ENCODE data around the gene PCYT2.

The PCYT2 gene

DNA sequence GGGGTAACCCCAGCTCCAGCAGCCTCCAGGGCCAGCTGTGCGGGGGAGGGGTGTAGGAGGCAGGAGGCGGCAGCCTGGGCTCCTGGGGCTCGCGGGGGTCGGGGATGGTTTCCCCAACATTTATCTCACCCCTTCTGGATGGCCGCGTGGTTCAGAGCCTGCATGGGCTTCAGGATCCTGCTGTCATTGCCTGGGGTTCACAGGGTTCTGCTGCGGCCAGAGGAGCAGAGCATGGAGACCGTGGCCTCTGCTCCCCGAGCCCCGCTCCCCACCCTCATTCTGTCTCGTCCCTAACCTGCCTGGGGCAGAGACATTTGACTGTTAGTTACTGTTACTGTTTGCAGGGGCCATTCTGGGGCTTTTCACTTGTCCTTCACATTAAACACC is 31.0 kb upstream of the PCYT2 start:
- DNase-seq = no peak

DNA sequence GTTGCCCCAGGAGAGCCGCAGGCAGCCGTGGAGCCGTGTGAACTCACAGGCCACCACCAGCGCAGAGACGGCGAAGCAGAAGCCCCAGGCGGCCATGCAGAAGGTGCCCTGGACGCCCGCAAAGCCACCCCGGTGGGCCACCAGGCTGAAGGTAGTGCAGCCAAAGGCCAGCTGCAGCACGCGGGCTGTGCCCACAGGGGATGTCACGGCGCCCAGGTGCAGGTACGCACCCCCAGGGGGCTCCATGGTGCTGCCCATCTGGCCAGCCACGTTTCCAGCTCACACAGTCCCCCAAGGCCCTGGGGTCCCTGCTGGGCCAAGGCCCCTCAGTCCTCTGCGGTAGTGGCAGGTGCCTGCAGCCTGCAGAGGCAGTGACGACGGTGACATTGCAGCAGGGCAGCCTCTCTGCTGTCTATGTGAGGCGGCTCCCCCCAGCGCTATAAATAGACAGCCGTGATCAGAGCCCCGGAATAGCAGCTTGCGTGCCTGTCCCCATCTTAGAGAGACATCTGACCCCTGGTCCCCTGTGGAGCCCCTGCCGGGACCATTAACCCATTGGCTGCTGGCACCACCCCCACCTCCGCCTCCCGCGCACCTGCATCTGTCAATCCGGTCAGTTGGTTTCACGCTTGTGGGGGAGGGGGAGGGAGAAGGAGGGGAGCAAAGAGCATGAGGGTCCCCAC is 30.4 kb upstream of the PCYT2 start:
- no peak for DNase-seq

DNA sequence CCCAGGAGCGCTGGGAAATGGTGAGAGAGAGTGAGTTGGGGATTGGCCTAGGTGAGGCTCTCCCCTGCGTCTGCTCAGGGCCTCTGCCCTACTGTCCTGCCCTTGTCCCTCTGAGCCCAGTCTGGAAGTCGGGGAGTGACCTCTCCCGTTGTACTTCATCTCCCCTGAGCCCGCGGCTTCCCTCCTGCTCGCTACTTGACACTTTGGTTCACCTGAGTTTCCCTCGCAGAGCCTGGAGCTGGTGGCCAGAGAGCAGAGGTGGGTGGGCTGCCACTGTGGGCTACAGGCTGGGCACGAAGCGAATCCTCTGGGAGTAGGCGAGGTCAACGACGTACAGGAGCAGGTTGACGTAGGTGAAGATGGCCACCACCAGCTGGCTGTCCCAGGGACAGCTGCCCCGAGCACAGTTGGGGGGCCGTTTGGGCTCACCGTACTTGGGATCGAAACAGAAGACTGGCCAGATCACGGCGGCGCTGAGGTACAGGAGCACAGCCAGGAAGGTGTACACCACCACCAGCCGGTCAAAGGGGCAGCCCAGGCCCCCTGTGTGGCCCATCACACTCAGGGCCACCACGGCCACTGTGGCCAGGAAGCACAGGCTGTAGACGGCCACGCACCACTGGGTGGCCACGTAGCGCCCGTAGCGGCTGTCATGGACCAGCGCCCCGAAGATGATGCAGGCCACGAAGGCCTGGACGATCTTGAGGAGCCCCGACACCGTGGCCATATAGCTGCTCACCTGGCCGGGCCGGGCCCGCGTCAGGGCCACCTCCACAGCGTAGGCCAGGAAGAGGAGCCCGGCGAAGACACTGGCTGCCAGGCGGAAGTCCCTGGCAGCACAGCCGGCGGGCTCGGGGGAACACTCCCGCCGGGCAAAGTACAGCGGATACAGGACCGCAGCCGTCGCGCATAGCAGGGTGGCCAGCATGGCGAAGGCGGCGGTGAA is 29.6 kb upstream of the PCYT2 start:
- DNase-seq = no peak

DNA sequence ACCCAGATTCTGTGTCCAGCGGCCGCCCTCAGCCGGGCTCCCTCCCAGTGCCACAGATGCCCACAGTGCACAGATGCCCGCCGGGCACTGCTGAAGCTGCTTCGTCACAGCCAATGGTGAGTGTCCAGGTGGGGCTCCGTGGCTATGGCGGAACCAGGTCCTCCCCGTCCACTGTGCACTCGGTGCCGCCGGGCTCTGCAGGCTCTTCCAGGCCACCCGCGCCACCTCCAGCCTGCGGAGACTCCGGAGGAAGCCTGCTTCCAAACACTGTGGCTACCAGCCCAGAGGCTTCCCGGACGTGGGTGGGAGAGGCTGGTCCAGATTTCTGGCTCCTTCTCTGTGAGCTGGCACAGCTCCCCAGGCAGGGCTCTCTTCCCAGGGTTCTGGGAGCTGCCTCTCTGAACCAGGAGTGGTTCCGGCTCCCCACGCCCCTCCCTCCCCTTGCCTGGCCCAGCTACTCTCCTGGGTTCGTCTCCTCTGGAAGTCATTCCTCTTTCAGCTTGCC is 28.7 kb upstream of the PCYT2 start:
- DNase-seq = no peak

DNA sequence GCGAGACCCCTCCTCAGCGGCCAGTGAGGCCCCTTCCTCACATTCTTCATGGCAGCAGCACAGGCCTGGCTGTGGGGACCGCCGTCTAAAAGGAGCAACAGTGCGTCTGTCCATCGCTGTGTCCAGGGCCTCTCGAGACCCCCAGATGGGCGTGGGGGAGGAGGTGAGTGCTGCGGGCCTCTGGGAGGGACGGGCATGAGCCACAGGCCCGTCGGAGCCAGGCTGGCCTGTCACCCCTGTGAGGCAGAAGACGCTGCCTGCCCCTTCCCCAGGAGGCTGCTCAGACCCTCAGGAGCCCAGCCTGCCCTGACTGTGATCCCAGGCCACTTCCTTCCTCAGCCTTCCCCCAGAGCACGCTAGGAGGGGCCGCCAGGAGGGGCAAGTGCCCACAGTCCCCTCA is 28.0 kb upstream of the PCYT2 start:
- no peak for DNase-seq

DNA sequence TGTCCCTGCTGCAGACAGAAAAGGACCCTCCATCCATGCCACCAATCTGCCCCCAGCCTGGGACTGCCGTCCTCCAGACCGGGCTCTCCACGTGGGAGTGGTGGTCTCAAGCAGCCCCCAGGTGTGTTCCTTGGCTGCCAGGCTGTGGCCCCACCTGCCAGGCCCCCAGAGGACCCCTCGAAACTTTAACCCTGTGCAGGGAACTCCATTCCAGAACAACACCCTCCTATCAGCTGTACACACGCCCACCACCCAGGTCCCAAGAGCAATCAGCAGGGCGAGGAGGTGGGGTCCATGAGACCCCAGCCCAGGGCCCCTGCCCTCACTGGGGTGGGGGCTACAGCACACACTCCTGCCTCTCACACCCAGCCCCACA is 24.5 kb upstream of the PCYT2 start:
- DNase-seq = no peak

DNA sequence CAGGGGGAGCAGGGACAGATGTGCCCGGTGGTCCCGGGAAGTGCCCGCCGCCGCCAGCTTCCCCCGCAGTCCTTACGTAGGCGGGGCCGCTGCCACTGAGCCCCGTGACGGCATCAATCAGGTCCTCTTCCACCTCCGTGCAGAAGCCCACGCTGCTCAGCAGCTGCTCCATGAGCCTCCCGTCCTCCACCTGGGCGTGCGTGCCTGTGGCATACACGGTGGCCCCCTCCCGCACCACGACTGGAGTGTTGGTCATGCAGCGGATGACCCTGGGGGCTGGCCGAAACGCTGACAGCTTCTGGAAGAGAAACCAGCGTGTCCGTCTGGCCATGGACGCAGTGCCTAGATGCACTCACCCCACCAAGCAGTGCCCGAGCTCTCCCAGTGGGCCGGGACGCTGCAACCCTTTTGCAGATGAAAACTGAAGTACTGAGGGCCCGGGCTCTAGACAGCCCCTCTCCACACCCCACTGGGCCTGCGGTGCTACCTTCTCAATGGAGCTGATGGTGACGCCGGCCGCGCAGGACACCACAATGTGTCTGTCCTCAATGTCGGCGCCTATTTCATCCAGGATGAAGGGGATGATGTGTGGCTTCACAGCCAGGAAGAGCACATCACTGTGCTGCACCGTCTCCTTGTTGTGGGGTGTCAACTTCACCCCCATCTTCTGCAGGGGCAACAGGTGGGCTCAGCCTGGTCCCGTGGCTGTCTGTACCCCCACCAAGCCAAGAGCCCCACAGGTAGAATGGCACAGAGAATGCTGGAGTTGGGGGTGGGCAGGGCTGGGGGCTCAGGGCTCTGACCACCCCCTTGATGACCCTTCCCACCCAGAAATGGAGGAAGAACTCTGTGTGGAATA is 23.9 kb upstream of the PCYT2 start:
- no peak for DNase-seq

DNA sequence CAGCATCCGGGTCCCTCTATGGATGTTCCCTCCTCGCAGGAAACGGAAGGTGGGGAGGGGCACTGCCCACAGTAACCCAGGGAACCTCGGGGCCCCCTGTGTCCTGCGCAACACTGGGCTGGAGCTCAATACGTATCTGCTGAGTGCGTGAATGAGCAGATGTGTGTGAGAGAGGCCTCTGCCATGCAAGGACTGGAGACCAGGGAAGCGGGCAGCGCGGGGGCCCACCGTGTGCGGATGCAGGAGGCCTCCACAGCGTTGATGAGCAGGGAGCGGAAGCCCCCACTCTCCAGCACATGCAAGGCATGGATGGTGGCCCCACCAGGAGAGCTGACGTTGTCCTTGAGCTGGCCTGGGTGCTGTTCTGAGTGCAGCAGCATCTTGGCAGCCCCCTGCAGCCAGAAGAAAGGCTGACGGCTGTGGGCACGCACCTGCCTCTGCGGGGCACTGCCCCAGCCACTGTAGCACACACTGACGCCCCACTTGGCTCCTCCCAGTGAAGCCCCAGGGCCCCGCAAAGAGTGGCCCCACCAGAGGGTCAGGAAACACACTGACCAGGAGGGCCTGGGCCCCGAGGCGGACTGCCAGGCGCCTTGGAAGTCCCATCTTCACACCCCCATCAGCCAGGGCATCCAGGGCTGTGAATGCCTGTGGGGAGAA is 23.0 kb upstream of the PCYT2 start:
- DNase-seq = no peak

DNA sequence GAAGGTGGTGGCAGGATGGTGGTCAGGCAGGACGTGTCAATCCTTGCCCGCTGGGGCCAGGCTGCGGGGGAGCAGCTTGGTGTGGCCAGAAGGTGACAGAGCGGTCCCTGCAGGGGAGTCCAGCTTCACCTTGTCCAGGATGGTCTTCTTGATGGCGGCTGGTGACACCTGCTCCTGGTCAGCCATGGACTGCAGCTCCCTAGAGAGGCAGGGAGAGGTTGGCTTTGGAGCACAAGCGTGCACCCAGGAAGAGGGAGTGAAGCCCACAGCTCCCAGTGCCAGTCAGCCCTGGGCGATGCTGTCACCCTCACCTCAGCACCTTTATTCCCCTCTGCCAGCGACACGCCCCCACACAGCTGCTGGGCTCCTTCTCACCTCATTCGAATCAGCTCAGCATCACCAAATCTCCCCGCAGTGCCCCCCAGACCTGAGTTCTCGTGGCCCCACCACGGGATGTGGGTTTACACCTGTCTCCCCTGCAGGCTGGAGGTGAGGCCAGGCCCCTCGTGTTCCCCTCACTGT is 22.0 kb upstream of the PCYT2 start:
- DNase-seq = no peak

DNA sequence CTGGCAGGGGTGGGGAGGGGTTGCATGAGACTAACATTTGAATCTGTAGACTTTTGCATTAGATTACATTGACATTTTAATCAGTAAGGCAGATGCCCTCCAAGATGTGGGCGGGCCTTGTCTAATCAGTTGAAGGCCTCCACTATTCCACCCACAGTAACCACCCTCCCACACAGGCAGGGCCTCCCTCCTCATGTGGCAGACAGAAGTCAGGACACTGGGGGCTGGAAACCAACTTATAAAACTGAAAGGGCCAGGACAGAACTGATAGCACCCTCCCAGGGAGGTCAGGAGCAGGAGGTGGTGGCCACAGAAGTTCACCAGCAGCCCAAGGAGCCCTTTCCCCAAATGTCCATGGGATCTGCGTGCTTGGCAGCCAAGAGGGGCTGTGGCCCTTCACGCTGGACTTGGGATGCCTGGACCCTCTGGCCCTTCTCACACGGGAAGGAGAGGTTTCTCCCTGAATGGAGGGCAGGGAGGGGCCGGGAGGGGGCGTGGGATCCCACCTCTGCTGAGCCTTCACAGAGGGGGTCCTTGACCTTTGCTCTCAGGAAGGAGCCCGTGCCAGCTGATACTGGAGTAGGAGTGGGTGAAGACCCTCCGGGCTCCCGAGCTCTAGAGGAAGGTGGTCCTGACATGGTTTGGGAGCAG is 21.3 kb upstream of the PCYT2 start:
- no peak for DNase-seq

DNA sequence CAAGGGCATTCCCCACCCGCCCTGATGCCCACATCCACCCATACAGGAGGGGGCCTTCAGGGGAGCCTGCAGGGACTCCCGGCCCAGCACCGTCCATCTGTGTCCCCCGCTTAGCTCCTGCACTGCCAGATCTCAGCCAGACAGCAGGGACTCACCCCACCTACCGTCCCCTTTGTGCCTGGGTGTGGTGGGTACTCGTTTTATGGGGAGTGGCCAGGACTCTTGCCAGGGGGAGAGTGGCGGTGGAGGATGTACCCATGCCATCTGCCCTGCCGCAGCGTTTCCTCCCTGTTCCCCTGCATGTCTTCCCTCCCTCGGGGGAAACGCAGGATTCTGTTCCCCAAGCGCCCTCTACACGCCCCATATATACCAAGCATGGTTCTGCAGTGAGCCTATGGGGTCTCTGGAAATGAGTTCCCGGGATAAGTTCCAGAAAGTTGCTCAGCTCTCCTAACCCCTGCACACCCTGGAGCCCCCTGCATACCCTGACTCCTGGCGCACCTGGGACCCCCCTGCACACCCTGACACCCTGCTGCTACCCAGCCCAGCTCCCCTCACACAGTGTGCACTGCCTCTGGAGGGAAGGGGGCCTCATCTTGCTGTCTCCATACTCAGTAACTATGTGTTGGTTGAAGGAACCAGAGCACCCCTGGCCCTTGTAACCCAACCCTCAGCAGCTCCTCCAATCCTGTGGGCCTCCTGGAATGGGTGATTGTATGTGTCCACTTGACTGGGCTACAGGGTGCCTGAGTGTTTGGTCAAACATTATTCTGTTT is 20.5 kb upstream of the PCYT2 start:
- DNase-seq = no peak

DNA sequence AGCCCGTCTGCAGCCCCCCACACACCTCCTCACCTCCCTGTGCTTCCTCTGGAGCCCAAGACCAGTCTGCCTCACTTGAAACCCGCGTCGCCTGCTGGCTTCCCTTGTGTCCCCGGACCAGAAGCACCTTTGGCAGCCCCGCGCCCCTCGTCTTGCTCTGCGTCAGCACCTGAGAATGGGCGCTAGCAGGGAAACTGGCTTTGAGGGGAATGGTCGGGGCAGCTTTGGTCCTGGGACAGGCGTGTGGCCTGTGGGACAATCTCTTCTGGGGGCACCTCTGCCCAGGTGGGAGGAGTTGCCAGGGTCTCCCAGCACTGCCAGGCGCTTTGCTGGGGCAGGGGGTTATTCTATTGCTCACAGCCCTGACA is 20.0 kb upstream of the PCYT2 start:
- DNase-seq = no peak

DNA sequence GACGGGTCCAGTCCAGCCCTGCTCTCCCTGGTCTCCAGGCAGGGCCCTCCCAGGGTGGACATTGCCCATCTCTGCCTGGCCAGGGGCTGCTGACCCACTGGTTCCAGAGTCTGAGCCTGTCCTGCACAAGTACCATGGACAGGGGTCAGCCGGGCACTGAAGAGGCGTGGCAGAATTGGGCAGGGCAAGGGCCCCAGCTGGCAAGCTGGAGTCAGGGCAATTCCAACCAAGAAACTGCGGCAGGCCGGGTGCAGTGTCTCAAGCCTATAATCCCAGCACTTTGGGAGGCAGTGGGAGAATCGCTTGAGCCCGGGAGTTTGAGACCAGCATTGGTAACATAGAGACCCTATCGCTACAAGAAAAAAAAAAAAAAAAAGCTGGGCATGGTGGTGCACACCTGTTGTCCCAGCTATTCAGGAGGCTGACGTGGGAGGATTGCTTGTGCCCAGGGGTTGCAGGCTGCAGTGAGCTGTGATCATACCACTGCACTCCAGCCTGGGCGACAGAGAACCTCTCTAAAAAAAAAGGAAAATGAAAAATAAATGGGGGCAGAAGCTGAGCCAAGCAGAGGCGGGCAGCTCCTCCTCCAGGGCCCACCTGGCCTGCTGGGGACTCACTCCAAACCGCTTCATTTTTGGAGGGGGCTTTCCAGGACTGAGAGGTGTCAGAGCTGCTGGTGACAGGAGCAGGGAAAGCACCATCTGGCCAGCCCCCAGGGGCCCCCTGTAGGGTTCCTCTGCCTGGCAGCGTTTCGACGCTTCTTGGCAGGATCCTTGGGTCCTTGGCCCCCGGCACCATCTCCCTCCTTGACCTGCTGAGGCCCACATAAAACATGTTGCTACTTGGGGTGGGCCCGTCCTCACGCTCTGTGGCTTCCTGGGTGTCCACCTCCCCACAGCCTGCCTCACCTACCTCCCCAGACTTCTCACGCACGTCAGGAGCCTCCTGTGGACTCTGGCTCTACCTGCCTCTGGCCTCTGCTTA is 19.2 kb upstream of the PCYT2 start:
- no peak for DNase-seq

DNA sequence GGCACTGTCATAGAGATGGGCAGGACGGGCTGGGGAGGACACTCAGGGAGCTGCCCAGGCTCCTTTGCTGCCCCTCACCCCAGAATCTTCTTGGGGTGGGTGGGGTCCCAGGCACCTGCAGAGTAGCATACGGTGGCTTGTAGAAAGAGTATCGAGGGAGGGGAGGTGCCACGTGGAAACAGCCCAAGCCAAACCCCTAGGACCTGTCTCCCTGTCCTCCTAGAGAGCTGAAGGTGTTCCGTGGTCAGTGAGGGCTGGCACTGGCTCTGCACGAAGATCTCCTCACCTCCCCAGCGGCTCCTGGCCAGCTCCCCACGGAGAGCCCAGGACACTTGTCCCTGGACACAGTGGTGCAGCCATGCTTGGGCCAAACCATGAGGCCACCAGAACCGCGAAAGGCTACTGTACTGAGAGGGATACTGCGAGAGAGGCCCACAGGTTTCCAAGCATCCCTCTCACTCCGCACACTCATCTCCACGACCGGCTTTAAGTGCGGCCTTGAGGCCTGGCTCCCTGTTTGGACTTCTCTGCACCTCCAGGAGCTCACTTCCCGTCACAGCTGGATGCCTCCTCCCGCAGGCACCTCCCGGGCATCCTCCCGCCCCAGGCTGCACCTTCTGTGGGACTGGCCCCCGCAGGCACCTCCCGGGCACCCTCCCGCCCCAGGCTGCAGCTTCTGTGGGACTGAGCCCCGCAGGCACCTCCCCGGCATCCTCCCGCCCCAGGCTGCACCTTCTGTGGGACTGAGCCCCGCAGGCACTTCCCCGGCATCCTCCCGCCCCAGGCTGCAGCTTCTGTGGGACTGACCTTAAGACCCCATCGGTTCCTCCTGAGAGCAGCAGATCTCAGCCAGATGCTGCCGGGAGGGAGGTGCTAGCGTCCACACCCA is 18.3 kb upstream of the PCYT2 start:
- DNase-seq = no peak

DNA sequence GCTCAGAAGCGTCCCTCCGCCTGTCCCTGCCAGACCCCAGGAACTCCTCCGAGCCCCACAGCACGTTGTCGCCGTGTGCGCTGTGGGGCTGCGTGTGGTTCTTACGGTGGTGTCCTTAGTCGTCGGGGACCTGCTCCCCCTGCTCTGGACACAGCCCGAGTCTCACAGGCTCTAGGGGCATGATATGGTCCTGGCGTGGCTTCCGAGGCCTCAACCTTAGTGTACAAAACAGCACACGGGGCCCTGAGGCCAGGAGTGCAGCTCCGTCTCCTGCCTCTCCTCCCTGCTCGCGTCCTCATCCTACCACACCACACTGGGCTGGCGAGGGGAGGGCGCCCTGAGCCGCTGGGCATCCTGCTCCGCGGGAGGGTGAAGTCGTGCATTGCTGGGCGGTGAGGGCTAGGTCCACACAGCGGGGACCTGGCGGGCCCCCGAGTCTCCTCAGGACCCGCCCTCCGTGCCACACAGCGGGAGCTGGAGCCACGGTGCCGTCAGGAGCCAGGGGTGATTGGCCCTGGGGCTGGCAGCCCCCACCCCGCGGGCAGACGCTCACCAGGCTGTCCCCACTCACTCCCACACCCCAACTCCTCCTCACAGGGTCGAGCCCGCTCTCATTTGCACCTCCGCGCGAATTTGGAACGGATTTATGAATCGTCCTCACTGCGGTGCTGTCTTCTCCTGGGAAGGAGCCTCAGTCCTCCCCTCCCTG is 17.5 kb upstream of the PCYT2 start:
- no peak for DNase-seq

DNA sequence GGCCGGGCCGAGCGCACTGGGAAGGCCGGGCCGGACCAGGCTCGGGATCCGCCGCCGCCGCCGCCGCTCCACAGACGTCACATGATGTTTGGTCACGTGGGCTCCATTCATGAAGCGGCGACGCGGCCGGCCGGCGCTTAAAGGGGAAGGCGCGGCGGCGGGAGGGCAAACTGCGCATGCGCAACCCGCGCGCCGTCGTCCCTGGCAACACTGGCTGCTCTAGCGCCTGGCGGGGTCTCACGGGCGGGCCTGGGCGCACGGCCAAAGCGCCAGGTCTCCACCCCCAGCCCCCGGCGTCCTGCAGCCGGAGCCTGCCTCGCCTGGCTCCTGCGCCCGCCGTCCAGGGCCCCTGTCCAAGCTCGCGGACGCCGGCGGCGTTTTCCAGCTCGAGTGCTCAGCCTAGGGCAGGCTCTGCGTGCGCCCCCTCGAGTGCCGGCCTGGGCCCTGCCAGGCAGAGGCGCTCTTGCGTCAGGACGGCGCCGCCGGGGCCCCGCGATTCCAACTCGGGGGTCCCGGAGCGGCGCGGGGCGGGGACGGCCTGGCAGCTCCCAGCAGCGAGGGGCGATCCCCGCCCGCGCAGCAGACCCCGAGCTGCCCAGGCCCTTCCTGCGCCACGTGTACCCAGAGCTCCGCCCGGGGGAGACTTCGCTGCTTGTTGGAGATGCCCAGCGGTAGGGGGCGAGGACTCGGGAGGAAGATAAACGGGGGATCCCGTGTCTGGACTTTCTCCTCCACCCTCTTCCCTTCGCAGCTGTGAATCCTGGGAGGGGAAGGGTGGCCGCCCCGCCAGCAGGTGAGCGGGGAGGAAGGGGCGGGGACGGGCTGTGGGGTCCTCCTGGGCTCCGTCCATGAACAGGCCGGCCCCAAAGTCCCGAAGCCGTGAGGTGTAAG is 16.7 kb upstream of the PCYT2 start, which contains the start of gene MAFG:
MAFG (minus strand) TSS at position 83 of the 891 bp plus-strand sequence. CDS start 4,550 bp downstream, outside the sequence.
- peak; percentile 86 to 89 for DNase-seq

DNA sequence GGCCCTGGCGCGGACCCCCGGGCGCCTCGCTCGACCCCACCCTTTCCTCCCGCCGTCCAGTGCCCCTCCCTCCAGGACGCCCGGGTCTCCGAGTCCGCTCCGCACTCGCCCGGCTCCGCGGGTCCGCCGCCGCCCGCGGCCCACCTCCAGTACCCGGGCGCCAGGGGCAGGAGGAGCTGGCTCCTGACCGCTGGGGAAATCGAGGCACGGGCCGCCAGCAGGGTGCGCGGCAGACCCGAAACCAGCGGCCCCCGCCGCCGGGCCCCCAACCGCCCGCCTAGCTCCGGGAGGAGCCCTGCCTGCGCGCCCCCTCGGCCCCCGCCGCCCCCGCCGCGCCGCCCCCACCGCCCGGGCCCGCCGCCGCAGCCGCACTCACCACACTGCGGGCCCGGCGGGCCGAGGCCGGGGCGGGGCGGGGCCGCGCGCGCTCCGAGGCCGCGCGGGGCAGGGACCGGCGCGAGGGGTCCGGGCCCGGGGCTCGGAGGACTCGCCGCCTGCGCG is 16.0 kb upstream of the PCYT2 start:
- no peak for DNase-seq

Data from activated CD4-positive, alpha-beta T cell treated with anti-CD3 and anti-CD28 coated beads for 4 hours (primary cell).